AG10803 (cell line): Measurements from ENCODE around the gene SAYSD1.

ENCODE experiments used
- DNase-seq: peaks from one replicate; pipeline ENCODE4 v3.0.0; 2010; ENCODE audit warnings: low read depth
- H3K4me3 ChIP-seq: 2 replicates; pipeline ENCODE4 v1.5.1; 2011; ENCODE audit warnings: mild to moderate bottlenecking, low read length, control low read depth
- CTCF ChIP-seq: conservative IDR thresholded peaks from 2 replicates; pipeline ENCODE4 v1.5.1; 2011; ENCODE audit warnings: mild to moderate bottlenecking, low read length, control low read depth, inconsistent platforms

SAYSD1 gene

GRCh38 chr6:39128832-39129231 lies 13.8 kb upstream of the SAYSD1 start:
- H3K4me3 ChIP-seq = no peak overlapping the region
- DNase-seq = peak; percentile 3
- TF ChIP-seq CTCF = no peak

- peak; percentile 6 for DNase-seq
- no peak for TF ChIP-seq CTCF
- no peak overlapping the region for H3K4me3 ChIP-seq
Measured at GRCh38 chr6:39128106-39128505, 13.1 kb upstream of the SAYSD1 start.

- H3K4me3 ChIP-seq = no peak overlapping the region
- no peak for TF ChIP-seq CTCF
- DNase-seq = no peak
Measured at GRCh38 chr6:39124114-39124513, 9.1 kb upstream of the SAYSD1 start.

- no peak overlapping the region for H3K4me3 ChIP-seq
- DNase-seq = no peak
- TF ChIP-seq CTCF = no peak
Measured at GRCh38 chr6:39118921-39119320, 3.9 kb upstream of the SAYSD1 start.

GRCh38 chr6:39114388-39114703 lies 640 bp downstream of the SAYSD1 start:
- H3K4me3 ChIP-seq = peak overlapping the region; percentile 85
- no peak for TF ChIP-seq CTCF
- DNase-seq = no peak

GRCh38 chr6:39113788-39114187 lies 1.2 kb downstream of the SAYSD1 start:
- no peak for TF ChIP-seq CTCF

GRCh38 chr6:39111280-39111679 lies 3.7 kb downstream of the SAYSD1 start:
- no peak for DNase-seq
- H3K4me3 ChIP-seq = no peak overlapping the region
- TF ChIP-seq CTCF = no peak

More at GRCh38 chr6:39113788-39114187, 1.2 kb downstream of the SAYSD1 start:
- H3K4me3 ChIP-seq = peak overlapping the region; percentile 85
- no peak for DNase-seq
